ENCODE data around the gene LMAN1L. TPM values are rescaled to one million over a fixed set of nuclear protein-coding genes. Genes with fewer than 3 reads are reported as not detected.

The LMAN1L gene
- total RNA-seq, 1 donor from 2014 or later, result not detected

DNA sequence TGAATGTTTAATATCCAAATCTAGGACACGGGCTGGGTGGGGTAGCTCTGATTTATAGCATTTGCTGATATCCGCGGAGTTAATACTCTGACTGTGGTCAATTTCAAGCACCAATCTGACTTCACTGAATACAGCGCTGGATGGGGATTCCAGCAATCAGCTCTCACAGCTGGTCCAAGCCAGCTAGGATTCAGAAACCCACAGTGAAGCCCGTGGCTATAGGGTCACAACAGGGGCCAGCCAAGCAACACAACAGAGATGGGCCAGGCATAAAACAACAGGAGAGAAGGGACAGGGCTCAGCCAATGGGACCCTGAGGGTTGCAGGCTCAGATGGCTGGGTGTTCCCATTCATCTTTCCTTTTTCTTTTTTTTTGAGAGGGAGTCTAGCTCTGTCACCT lies 5.4 kb upstream of the LMAN1L start:
- TF ChIP-seq, protein P1, sequence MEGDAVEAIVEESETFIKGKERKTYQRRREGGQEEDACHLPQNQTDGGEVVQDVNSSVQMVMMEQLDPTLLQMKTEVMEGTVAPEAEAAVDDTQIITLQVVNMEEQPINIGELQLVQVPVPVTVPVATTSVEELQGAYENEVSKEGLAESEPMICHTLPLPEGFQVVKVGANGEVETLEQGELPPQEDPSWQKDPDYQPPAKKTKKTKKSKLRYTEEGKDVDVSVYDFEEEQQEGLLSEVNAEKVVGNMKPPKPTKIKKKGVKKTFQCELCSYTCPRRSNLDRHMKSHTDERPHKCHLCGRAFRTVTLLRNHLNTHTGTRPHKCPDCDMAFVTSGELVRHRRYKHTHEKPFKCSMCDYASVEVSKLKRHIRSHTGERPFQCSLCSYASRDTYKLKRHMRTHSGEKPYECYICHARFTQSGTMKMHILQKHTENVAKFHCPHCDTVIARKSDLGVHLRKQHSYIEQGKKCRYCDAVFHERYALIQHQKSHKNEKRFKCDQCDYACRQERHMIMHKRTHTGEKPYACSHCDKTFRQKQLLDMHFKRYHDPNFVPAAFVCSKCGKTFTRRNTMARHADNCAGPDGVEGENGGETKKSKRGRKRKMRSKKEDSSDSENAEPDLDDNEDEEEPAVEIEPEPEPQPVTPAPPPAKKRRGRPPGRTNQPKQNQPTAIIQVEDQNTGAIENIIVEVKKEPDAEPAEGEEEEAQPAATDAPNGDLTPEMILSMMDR (conservative IDR thresholded peaks at IDR 0.05; ENCODE audit: low read depth, low read length), result no peak

DNA sequence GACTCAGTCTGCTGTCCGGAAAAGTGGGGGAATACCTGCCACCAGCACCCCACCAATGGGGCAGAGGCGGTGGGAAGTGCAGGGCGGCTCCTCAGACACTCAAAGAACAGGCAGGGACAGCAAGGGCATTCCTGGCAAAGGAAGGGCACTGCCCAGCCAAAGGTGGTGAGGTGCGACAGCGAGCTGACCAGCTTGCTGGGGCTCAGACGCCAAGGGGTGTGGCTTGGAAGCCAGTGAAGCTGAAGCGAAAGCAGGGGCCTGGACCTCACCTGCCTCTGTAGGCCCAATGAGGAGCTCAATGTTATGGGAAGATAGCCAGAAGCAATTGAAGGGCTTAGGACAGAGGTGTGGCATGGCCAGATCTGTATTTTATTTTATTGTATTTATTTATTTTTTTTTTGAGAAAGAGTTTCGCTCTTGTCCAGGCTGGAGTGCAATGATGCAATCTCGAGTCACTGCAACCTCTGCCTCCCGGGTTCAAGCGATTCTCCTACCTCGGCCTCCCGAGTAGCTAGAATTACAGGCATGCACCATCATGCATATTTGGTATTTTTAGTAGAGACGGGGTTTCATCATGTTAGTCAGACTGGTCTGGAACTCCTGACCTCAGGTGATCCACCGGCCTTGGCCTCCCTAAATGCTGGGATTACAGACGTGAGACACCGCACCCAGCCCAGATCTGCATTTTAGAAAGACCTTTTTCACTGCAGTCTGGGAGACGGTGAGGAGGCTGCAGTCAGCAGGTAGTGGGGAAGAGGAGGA lies 4.4 kb upstream of the LMAN1L start:
- no peak for DNase-seq (ENCODE audit: low read depth)
- TF ChIP-seq, protein P1 (conservative IDR thresholded peaks at IDR 0.05; ENCODE audit: low read depth, low read length), result no peak

More for the DNA sequence above, 5.4 kb upstream of the LMAN1L start:
- DNase-seq (ENCODE audit: low read depth), result no peak
- H3K4me3 ChIP-seq (ENCODE audit: low read depth, low read length), result no peak overlapping the region

DNA sequence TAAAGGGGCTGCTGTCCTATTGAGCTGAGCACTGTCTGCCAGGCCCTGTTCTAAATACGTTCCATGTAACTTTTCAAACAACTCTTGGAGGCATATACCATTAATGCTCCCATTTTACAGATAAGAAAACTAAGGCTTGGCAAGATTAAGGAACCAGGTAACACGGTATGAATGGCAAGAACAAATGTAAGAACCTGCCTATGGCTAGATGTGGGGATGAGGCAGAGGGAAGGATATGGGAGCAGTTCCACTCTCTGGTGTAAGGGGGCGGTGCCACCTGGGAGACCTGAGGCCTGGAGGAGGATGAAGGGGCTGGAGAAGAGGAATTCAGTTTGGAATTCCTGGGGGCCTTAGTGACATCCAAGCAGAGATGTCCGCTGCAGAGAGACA lies 3.8 kb upstream of the LMAN1L start:
- H3K4me3 ChIP-seq (ENCODE audit: low read depth, low read length), result no peak overlapping the region
- TF ChIP-seq, protein P1 (conservative IDR thresholded peaks at IDR 0.05; ENCODE audit: low read depth, low read length), result no peak
- no peak for DNase-seq (ENCODE audit: low read depth)

More for the DNA sequence above, 4.4 kb upstream of the LMAN1L start:
- no peak overlapping the region for H3K4me3 ChIP-seq (ENCODE audit: low read depth, low read length)

DNA sequence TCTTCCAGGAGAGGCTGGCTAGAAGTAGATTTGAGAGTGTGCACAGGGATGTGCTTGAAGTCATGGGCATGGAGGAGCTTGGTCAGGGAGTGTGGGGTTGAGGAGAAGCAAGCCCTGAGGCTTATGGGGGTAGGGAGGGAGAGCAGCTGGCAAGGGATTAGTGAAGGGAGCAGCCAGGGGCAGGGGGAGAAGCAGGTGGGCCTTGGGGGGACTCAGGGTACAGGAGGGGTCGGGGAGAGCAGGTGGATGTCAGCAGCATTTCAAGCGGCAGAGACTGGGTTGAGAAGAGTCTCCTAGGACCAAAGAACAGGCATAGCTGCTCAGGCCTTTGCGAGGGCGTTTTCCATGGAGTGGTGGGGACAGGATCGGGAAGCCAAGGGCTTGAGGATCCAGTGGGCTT lies 3.4 kb upstream of the LMAN1L start:
- DNase-seq (ENCODE audit: low read depth), result no peak
- H3K4me3 ChIP-seq (ENCODE audit: low read depth, low read length), result no peak overlapping the region
- TF ChIP-seq, protein P1 (conservative IDR thresholded peaks at IDR 0.05; ENCODE audit: low read depth, low read length), result no peak

DNA sequence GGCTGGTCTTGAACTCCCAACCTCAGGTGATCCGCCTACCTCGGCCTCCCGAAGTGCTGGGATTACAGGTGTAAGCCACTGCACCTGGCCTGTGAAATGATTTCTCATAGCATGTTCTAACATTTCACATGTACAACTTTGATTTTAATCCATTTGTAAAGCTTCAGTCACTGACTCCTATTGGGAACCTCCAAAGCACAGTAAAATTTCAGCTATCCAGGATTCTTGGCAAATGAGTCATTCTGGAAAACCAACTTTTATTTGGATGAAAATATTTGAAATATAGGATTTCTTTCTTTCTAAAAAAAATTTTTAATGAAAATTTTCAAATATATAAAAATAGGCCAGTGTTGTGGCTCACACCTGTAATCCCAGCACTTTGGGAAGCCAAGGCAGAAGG lies 2.7 kb upstream of the LMAN1L start:
- no peak overlapping the region for H3K4me3 ChIP-seq (ENCODE audit: low read depth, low read length)
- TF ChIP-seq, protein P1 (conservative IDR thresholded peaks at IDR 0.05; ENCODE audit: low read depth, low read length), result no peak
- DNase-seq (ENCODE audit: low read depth), result no peak

DNA sequence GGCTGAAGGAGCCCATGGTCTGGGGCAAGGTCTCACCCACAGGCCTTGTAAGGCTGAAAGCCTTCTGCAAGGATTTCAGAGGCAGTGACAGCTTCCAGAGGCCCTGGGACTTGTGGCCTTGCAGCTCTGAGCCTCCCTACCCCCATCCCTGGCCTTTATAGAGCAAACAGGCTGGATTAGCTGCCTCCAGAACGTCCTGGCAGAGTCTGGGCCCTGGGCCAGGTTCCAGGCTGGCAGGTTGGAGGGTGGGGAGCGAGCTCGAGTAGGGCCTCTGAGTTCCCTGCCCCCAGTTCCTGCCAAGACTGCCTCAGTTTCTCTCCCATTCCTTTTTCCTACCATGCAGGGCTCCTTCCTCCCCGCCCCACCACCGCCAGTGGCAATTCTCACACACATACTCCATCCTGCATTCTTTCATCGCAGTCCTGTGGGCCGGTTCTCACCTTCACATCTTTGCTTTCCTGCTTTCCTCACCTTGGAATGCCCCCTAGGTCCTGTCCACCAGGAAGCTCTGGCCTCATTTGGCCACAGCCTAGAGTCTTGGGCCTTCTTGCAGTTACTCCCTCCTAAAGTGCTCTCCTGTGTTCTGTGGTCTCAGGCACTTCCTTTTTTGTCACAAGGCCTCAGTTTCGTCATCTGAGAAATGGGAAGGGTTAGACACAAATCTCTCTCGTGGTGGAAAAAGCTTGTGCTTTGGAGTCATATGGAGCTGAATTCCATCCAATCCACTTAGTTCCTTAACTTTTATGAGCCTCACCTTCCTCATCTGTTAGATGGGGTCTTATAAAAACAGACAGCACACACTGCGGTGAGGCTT lies 2.7 kb downstream of the LMAN1L start:
- TF ChIP-seq, protein P1 (conservative IDR thresholded peaks at IDR 0.05; ENCODE audit: low read depth, low read length), result no peak
- no peak for DNase-seq (ENCODE audit: low read depth)
- H3K4me3 ChIP-seq (ENCODE audit: low read depth, low read length), result no peak overlapping the region

Data from epithelial cell of proximal tubule (primary cell).